ENCODE measurements around the gene PARD3. TPM values are rescaled to one million over a fixed set of nuclear protein-coding genes. Genes with fewer than 3 reads are reported as not detected.

PARD3 gene
- total RNA-seq, 1 donor from 2014 or later: 34.1 TPM

DNA sequence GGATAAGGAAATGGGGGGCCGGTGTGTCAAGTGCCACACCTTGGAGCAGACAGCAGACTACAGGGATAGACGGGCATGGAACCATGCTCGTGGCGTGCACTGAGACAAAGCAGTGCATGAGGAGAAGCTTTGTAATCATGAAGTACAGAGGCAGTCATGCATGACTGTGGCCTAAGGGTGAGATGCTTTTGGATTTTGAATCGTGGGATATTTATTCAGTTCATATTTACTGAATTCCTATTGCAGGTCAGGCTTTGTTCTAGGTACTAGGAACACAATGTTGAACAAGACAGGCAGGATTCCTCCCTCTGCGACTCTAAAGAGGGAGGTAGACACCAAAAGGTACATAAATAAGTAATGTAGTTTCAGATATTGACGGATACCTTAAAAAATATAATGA lies 597.6 kb downstream of the PARD3 start:
- TF ChIP-seq CTCF (IDR thresholded peaks at IDR 0.05): no peak
- H3K36me3 ChIP-seq: no peaks in the 10 kb centered on the region
- H3K27me3 ChIP-seq (ENCODE audit: low read depth): no peaks in the 10 kb centered on the region
- H3K9me3 ChIP-seq: no peaks in the 10 kb centered on the region
- DNase-seq (no peak), ATAC-seq (no peak)
- H3K4me1 ChIP-seq: no peaks in the 10 kb centered on the region
- no peak overlapping the region for H3K4me3 ChIP-seq
- no peak overlapping the region for H3K27ac ChIP-seq
- intact Hi-C loops (cut with DNase I): no loop called here

GRCh38 chr10:34216348-34216945 lies 598.6 kb downstream of the PARD3 start:
- H3K27ac ChIP-seq: no peak overlapping the region

GRCh38 chr10:34213805-34214197 lies 601.3 kb downstream of the PARD3 start:
- Histone ChIP-seq H3K4me3 (no peak overlapping the region), H3K9me3 (no peaks in the 10 kb centered on the region), H3K27me3 (ENCODE audit: low read depth) (no peaks in the 10 kb centered on the region), H3K36me3 (no peaks in the 10 kb centered on the region), H3K4me1 (no peaks in the 10 kb centered on the region), H3K27ac (no peak overlapping the region)
- ATAC-seq: no peak
- no peak for DNase-seq
- intact Hi-C loops (cut with DNase I): no loop called here
- TF ChIP-seq CTCF (IDR thresholded peaks at IDR 0.05): no peak

More at GRCh38 chr10:34216348-34216945, 598.6 kb downstream of the PARD3 start:
- intact Hi-C loops (cut with DNase I): no loop called here
- no peak for DNase-seq
- H3K4me1 ChIP-seq: no peaks in the 10 kb centered on the region
- no peak overlapping the region for H3K4me3 ChIP-seq
- no peak for ATAC-seq
- TF ChIP-seq CTCF (IDR thresholded peaks at IDR 0.05): no peak
- no peaks in the 10 kb centered on the region for H3K27me3 ChIP-seq (ENCODE audit: low read depth)
- H3K9me3 ChIP-seq: no peaks in the 10 kb centered on the region
- no peaks in the 10 kb centered on the region for H3K36me3 ChIP-seq

DNA sequence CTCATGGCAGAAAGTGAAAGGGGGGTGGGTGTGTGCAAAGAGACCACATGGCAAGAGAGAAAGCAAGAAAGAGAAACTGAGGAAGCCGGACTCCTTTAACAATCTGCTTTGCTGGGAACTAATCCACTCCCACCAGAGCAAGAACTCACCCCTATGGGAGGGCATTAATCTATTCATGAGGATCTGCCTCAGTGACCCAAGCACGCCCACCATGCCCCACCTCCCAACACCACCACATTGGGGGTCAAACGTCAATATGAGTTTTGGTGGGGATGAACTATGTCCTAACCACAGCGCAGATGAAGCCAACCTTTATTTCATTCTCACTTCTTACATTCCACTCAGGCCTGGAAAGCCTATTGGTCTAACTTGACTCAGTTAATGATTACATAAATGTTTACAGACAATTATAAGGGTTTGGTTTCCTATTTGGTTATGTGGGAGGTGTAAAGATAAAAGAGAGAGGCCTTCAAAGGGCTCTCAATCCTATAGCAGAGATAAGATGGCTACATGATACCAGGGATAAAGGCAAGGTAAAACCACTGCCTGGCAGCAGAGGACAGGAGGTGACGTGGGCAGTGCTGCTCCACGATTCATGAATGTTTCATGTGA lies 601.8 kb downstream of the PARD3 start:
- Histone ChIP-seq H3K36me3 (no peaks in the 10 kb centered on the region), H3K27me3 (ENCODE audit: low read depth) (no peaks in the 10 kb centered on the region), H3K9me3 (no peaks in the 10 kb centered on the region), H3K27ac (no peak overlapping the region), H3K4me3 (no peak overlapping the region), H3K4me1 (no peaks in the 10 kb centered on the region)
- TF ChIP-seq CTCF (IDR thresholded peaks at IDR 0.05): no peak
- peak; percentile 42 to 51 for ATAC-seq
- no peak for DNase-seq
- intact Hi-C loops (cut with DNase I): no loop called here

- no peak overlapping the region for H3K4me3 ChIP-seq
- ATAC-seq (no peak), DNase-seq (no peak)
- TF ChIP-seq CTCF (IDR thresholded peaks at IDR 0.05): no peak
- H3K9me3 ChIP-seq: no peaks in the 10 kb centered on the region
- intact Hi-C loops (cut with DNase I): no loop called here
- no peaks in the 10 kb centered on the region for H3K36me3 ChIP-seq
- H3K4me1 ChIP-seq: no peaks in the 10 kb centered on the region
- H3K27ac ChIP-seq: no peak overlapping the region
- no peaks in the 10 kb centered on the region for H3K27me3 ChIP-seq (ENCODE audit: low read depth)
Measured at GRCh38 chr10:34207343-34207742, 607.8 kb downstream of the PARD3 start.

Data from lower lobe of right lung (tissue), 2 donors.